ENCODE data around the gene POLR2L.

The POLR2L gene

DNA sequence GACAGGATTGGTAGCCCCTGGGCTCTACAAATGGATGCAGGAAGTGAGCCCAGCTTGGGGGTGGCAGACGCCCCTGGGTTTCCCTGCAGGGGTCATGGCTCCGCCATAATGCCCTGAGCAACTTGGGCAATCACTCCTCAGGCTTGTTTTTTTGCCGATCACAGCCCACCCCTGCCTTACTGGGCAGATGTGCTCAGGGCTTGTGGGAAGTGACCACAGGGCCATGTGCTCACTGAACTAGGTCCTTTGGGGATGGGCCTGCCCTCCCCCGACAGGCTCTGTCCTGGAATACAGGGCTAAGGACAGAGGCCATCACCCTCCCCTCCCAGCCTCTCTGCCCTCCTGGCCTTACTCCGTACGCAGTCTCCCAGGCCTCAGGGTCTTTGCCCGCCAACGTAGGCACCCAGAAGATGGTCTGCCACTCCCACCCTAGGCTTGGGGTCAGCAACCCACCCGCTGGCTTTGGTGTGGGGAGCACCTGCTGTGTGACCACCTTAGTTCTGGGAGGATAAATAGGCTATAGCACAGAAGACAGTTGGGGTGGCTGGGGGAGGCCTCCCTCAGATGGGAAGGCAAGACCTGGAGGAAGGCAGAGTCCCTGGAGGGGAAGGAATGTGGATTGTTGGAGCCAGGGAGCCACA lies 28.8 kb downstream of the POLR2L start:
- peaks cover 37% of the 10 kb centered on the region for H3K36me3 ChIP-seq (ENCODE audit: low read depth)

DNA sequence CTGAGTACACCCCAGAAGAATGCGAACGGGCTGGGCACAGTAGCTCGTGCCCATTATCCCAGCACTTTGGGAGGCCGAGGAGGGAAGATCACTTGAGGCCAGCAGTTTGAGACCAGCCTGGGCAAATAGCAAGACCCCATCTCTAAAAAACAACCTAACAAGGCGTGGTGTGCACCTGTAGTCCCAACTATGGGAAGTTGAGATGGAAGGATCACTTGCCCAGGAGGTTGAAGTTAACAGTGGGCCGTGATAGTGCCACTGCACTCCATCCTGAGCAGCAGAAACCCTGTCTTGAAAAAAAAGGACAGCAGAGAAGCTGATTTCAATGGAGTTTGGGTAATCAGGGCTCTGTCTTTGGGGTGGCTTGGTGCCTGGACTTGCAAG lies 29.3 kb downstream of the POLR2L start:
- H3K27me3 ChIP-seq (ENCODE audit: insufficient read depth, poor library complexity, severe bottlenecking), result no peaks in the 10 kb centered on the region
- ATAC-seq (ENCODE audit: low read depth) (no peak), DNase-seq (ENCODE audit: low spot score) (no peak)
- no peaks in the 10 kb centered on the region for H3K4me1 ChIP-seq (ENCODE audit: insufficient read depth, poor library complexity, severe bottlenecking)
- peaks cover 37% of the 10 kb centered on the region for H3K36me3 ChIP-seq (ENCODE audit: low read depth)
- H3K27ac ChIP-seq (ENCODE audit: poor library complexity, severe bottlenecking), result peak overlapping the region; percentile 73
- no peaks in the 10 kb centered on the region for H3K9me3 ChIP-seq (ENCODE audit: severe bottlenecking)
- TF ChIP-seq, protein P1, sequence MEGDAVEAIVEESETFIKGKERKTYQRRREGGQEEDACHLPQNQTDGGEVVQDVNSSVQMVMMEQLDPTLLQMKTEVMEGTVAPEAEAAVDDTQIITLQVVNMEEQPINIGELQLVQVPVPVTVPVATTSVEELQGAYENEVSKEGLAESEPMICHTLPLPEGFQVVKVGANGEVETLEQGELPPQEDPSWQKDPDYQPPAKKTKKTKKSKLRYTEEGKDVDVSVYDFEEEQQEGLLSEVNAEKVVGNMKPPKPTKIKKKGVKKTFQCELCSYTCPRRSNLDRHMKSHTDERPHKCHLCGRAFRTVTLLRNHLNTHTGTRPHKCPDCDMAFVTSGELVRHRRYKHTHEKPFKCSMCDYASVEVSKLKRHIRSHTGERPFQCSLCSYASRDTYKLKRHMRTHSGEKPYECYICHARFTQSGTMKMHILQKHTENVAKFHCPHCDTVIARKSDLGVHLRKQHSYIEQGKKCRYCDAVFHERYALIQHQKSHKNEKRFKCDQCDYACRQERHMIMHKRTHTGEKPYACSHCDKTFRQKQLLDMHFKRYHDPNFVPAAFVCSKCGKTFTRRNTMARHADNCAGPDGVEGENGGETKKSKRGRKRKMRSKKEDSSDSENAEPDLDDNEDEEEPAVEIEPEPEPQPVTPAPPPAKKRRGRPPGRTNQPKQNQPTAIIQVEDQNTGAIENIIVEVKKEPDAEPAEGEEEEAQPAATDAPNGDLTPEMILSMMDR (IDR thresholded peaks at IDR 0.05; ENCODE audit: poor library complexity, severe bottlenecking), result no peak
- H3K4me3 ChIP-seq (ENCODE audit: severe bottlenecking), result no peak overlapping the region

More for the DNA sequence above, 28.8 kb downstream of the POLR2L start:
- Histone ChIP-seq H3K4me3 (ENCODE audit: severe bottlenecking) (no peak overlapping the region), H3K27me3 (ENCODE audit: insufficient read depth, poor library complexity, severe bottlenecking) (no peaks in the 10 kb centered on the region), H3K4me1 (ENCODE audit: insufficient read depth, poor library complexity, severe bottlenecking) (peaks cover 3% of the 10 kb centered on the region), H3K27ac (ENCODE audit: poor library complexity, severe bottlenecking) (no peak overlapping the region), H3K9me3 (ENCODE audit: severe bottlenecking) (no peaks in the 10 kb centered on the region)
- TF ChIP-seq, protein P1 (IDR thresholded peaks at IDR 0.05; ENCODE audit: poor library complexity, severe bottlenecking), result no peak
- DNase-seq (ENCODE audit: low spot score) (no peak), ATAC-seq (ENCODE audit: low read depth) (no peak)

DNA sequence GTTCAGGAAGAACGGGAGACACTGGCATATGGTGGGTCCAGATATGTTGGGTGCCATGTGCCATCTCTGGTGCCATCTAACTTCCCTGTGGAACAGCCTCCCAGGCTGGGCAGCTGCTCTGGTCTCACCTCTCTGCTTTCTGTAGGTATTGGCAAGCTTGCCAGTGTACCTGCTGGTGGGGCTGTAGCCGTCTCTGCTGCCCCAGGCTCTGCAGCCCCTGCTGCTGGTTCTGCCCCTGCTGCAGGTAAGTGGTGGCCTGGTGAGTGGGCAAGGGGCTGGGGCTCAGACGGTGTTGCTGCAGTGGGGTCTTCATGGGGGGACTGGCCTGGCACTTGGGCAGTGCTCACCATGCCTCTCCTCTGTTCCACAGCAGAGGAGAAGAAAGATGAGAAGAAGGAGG lies 29.9 kb downstream of the POLR2L start:
- Histone ChIP-seq H3K9me3 (ENCODE audit: severe bottlenecking) (no peaks in the 10 kb centered on the region), H3K4me3 (ENCODE audit: severe bottlenecking) (no peak overlapping the region), H3K4me1 (ENCODE audit: insufficient read depth, poor library complexity, severe bottlenecking) (no peaks in the 10 kb centered on the region), H3K27ac (ENCODE audit: poor library complexity, severe bottlenecking) (peak overlapping the region; percentile 73), H3K27me3 (ENCODE audit: insufficient read depth, poor library complexity, severe bottlenecking) (no peaks in the 10 kb centered on the region), H3K36me3 (ENCODE audit: low read depth) (peaks cover 37% of the 10 kb centered on the region)
- DNase-seq (ENCODE audit: low spot score), result no peak
- TF ChIP-seq, protein P1 (IDR thresholded peaks at IDR 0.05; ENCODE audit: poor library complexity, severe bottlenecking), result no peak
- ATAC-seq (ENCODE audit: low read depth), result no peak

DNA sequence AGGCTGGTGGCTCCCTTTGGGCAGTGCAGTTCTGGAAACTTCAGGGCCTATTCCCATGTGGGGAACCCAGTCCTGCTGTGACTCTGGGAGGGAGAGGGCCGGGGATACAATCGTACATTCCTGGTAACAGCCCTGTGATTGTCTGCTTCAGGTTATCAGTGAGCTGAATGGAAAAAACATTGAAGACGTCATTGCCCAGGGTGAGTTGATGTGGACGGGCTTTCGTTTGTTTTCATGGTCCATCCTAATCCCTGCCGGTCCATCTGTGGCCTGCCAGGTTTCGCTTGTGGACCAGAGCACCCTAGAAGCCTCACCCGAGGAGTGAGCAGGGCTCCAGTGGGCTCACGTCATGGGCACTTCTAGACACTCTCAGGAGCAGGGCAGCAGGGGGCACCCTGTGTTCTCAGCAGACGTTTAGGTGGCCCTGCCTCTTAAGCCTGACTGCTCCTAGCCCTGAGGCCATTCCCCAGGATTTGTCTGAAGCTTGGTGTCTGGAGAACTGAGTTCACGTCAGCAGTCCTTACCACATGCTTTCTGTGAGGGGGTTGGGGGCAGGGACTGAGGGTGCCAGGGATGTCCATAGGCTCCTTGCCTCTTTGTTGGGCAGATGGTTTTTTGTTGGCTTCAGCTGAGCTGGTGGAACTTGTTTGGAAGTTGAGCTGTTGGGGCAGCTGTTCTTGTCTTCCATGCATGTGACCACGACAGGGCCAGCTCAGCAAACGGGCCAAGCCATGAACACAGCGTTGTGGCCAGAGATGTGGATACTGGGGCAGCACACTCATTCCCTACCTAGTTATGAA lies 30.7 kb downstream of the POLR2L start:
- TF ChIP-seq, protein P1 (IDR thresholded peaks at IDR 0.05; ENCODE audit: poor library complexity, severe bottlenecking), result no peak
- Histone ChIP-seq H3K4me1 (ENCODE audit: insufficient read depth, poor library complexity, severe bottlenecking) (no peaks in the 10 kb centered on the region), H3K9me3 (ENCODE audit: severe bottlenecking) (no peaks in the 10 kb centered on the region), H3K4me3 (ENCODE audit: severe bottlenecking) (peak overlapping the region; percentile 69), H3K36me3 (ENCODE audit: low read depth) (peaks cover 37% of the 10 kb centered on the region), H3K27me3 (ENCODE audit: insufficient read depth, poor library complexity, severe bottlenecking) (no peaks in the 10 kb centered on the region), H3K27ac (ENCODE audit: poor library complexity, severe bottlenecking) (peak overlapping the region; percentile 73)
- no peak for DNase-seq (ENCODE audit: low spot score)
- no peak for ATAC-seq (ENCODE audit: low read depth)
